Endothelial cell of umbilical vein (primary cell): ENCODE results near the gene CLOCK.

Experiments used
- CTCF ChIP-seq, 2 donors: IDR thresholded peaks; 1 replicate in 1 of 2; 2 replicates in 1 of 2; pipeline ENCODE4 v1.5.1; 2011; ENCODE audit warnings: low read length in 2 of 2, mild to moderate bottlenecking in 2 of 2, moderate library complexity in 2 of 2, control low read depth in 1 of 2, inconsistent platforms in 1 of 2, low read depth in 1 of 2; ENCODE audit not compliant: insufficient read depth in 1 of 2; ENCODE audit errors: extremely low read depth in 1 of 2
- EZH2 ChIP-seq: IDR thresholded peaks from 2 replicates; pipeline ENCODE4 v1.6.1; 2012; ENCODE audit warnings: borderline replicate concordance, low read depth, mild to moderate bottlenecking, moderate library complexity, low read length, inconsistent platforms; ENCODE audit not compliant: severe bottlenecking
- POLR2AphosphoS5 ChIP-seq: IDR thresholded peaks from 2 replicates; pipeline ENCODE4 v1.6.1; 2012; ENCODE audit warnings: low read depth, mild to moderate bottlenecking, control low read depth, low read length, moderate library complexity; ENCODE audit not compliant: insufficient read depth

- TF ChIP-seq EZH2 (no peak), CTCF (IDR thresholded peaks at IDR 0.05; ENCODE audit: extremely low read depth in 1 of 2, insufficient read depth in 1 of 2, low read depth in 1 of 2, low read length in 2 of 2) (no peak), POLR2AphosphoS5 (no peak)
These were observed 108.4 kb downstream of the CLOCK start for GRCh38 chr4:55438314-55438713.
